Measurements from ENCODE around the gene RAP1GAP. TPM values are rescaled to one million over a fixed set of nuclear protein-coding genes. Genes with fewer than 3 reads are reported as not detected.

The RAP1GAP gene
- polyA plus RNA-seq, 1 donor from 2014 or later, result 9.8 TPM

GRCh38 chr1:21563971-21564370 is 105.2 kb downstream of the RAP1GAP start:
- H3K36me3 ChIP-seq (ENCODE audit: insufficient read depth, low read length), result no peaks in the 10 kb centered on the region
- no peak overlapping the region for H2AFZ ChIP-seq (ENCODE audit: low read depth, low read length)
- no peak overlapping the region for H3K9ac ChIP-seq (ENCODE audit: low read length)
- no peaks in the 10 kb centered on the region for H3K27me3 ChIP-seq (ENCODE audit: insufficient read depth, low read depth, low read length)
- H3K27ac ChIP-seq (ENCODE audit: low read length), result no peak overlapping the region
- H3K4me3 ChIP-seq (ENCODE audit: low read length), result no peak overlapping the region
- no peaks in the 10 kb centered on the region for H3K79me2 ChIP-seq (replicated peaks; ENCODE audit: insufficient read depth, low read length)
- no peak overlapping the region for H3K4me2 ChIP-seq (ENCODE audit: low read length)
- no peaks in the 10 kb centered on the region for H3K9me3 ChIP-seq (ENCODE audit: low read length)
- TF ChIP-seq CTCF (IDR thresholded peaks at IDR 0.05; ENCODE audit: poor library complexity, severe bottlenecking) (no peak), TAF1 (IDR thresholded peaks at IDR 0.05; ENCODE audit: low read depth) (no peak), POLR2AphosphoS5 (IDR thresholded peaks at IDR 0.05) (no peak), EP300 (conservative IDR thresholded peaks at IDR 0.05; ENCODE audit: poor library complexity, severe bottlenecking) (no peak), MXI1 (conservative IDR thresholded peaks at IDR 0.05; ENCODE audit: poor library complexity, severe bottlenecking) (no peak), RAD21 (conservative IDR thresholded peaks at IDR 0.05) (no peak), REST (IDR thresholded peaks at IDR 0.05; ENCODE audit: borderline replicate concordance) (no peak), EZH2 (IDR thresholded peaks at IDR 0.05; ENCODE audit: borderline replicate concordance, insufficient read depth, low read length, poor library complexity, severe bottlenecking) (no peak), SMC3 (conservative IDR thresholded peaks at IDR 0.05; ENCODE audit: poor library complexity) (no peak)
- H4K20me1 ChIP-seq (ENCODE audit: insufficient read depth), result no peaks in the 10 kb centered on the region
- no peaks in the 10 kb centered on the region for H3K9me2 ChIP-seq (ENCODE audit: insufficient read depth, low read length)
- H3F3A ChIP-seq (ENCODE audit: insufficient read depth, low read length, poor library complexity, severe bottlenecking), result no peaks in the 10 kb centered on the region

- Histone ChIP-seq H3F3A (ENCODE audit: insufficient read depth, low read length, poor library complexity, severe bottlenecking) (no peaks in the 10 kb centered on the region), H3K4me2 (ENCODE audit: low read length) (no peak overlapping the region), H3K36me3 (ENCODE audit: insufficient read depth, low read length) (no peaks in the 10 kb centered on the region), H3K9me3 (ENCODE audit: low read length) (no peaks in the 10 kb centered on the region), H4K20me1 (ENCODE audit: insufficient read depth) (no peaks in the 10 kb centered on the region), H2AFZ (ENCODE audit: low read depth, low read length) (no peak overlapping the region), H3K79me2 (replicated peaks; ENCODE audit: insufficient read depth, low read length) (no peaks in the 10 kb centered on the region), H3K27me3 (ENCODE audit: insufficient read depth, low read depth, low read length) (no peaks in the 10 kb centered on the region), H3K9ac (ENCODE audit: low read length) (no peak overlapping the region), H3K9me2 (ENCODE audit: insufficient read depth, low read length) (no peaks in the 10 kb centered on the region), H3K4me3 (ENCODE audit: low read length) (no peak overlapping the region), H3K27ac (ENCODE audit: low read length) (no peak overlapping the region)
- no peak for TF ChIP-seq TAF1 (IDR thresholded peaks at IDR 0.05; ENCODE audit: low read depth)
- TF ChIP-seq REST (IDR thresholded peaks at IDR 0.05; ENCODE audit: borderline replicate concordance), result no peak
- no peak for TF ChIP-seq MXI1 (conservative IDR thresholded peaks at IDR 0.05; ENCODE audit: poor library complexity, severe bottlenecking)
These were observed 106.3 kb downstream of the RAP1GAP start for GRCh38 chr1:21562896-21563295.

All from neural cell (in vitro differentiated cells).